ENCODE results near the gene EIF4G3. TPM values are rescaled to one million over a fixed set of nuclear protein-coding genes. Genes with fewer than 3 reads are reported as not detected.

Gene EIF4G3
- total RNA-seq, 2 donors from 2014 or later: 70.3 to 70.5 TPM

GRCh38 chr1:20949871-20950590 is 226.7 kb downstream of the EIF4G3 start:
- H3K4me1 ChIP-seq: no peaks in the 10 kb centered on the region
- H3K4me3 ChIP-seq: no peak overlapping the region
- no peak overlapping the region for H3K9ac ChIP-seq (ENCODE audit: low read depth in 2 of 2, low read length in 2 of 2)
- H3K27me3 ChIP-seq: no peaks in the 10 kb centered on the region
- no peak for TF ChIP-seq CTCF (IDR thresholded peaks at IDR 0.05)
- H3K9me3 ChIP-seq: no peaks in the 10 kb centered on the region
- intact Hi-C loops (cut with DNase I): no loop called here
- H3K36me3 ChIP-seq: no peaks in the 10 kb centered on the region
- no peak for DNase-seq
- no peak overlapping the region for H3K27ac ChIP-seq

GRCh38 chr1:20948101-20948500 is 228.6 kb downstream of the EIF4G3 start:
- no peak for DNase-seq
- no peaks in the 10 kb centered on the region for H3K27me3 ChIP-seq

GRCh38 chr1:20947409-20947808 is 229.3 kb downstream of the EIF4G3 start:
- no peak for TF ChIP-seq CTCF (IDR thresholded peaks at IDR 0.05)
- H3K9me3 ChIP-seq: no peaks in the 10 kb centered on the region
- H3K36me3 ChIP-seq: no peaks in the 10 kb centered on the region
- H3K27ac ChIP-seq: no peak overlapping the region
- H3K9ac ChIP-seq (ENCODE audit: low read depth in 2 of 2, low read length in 2 of 2): no peak overlapping the region
- intact Hi-C loops (cut with DNase I): no loop called here
- no peak overlapping the region for H3K4me3 ChIP-seq
- H3K4me1 ChIP-seq: no peaks in the 10 kb centered on the region
- DNase-seq: no peak
- H3K27me3 ChIP-seq: no peaks in the 10 kb centered on the region

More at GRCh38 chr1:20948101-20948500, 228.6 kb downstream of the EIF4G3 start:
- Histone ChIP-seq H3K4me1 (no peaks in the 10 kb centered on the region), H3K9ac (ENCODE audit: low read depth in 2 of 2, low read length in 2 of 2) (no peak overlapping the region), H3K9me3 (no peaks in the 10 kb centered on the region), H3K36me3 (no peaks in the 10 kb centered on the region), H3K27ac (no peak overlapping the region), H3K4me3 (no peak overlapping the region)
- intact Hi-C loops (cut with DNase I): no loop called here
- TF ChIP-seq CTCF (IDR thresholded peaks at IDR 0.05): no peak

GRCh38 chr1:20936621-20937020 is 240.1 kb downstream of the EIF4G3 start:
- no peaks in the 10 kb centered on the region for H3K4me1 ChIP-seq
- H3K27me3 ChIP-seq: no peaks in the 10 kb centered on the region
- intact Hi-C loops (cut with DNase I): no loop called here
- no peak for TF ChIP-seq CTCF (IDR thresholded peaks at IDR 0.05)
- H3K27ac ChIP-seq: no peak overlapping the region
- H3K9me3 ChIP-seq: no peaks in the 10 kb centered on the region
- DNase-seq: no peak
- H3K9ac ChIP-seq (ENCODE audit: low read depth in 2 of 2, low read length in 2 of 2): no peak overlapping the region
- H3K4me3 ChIP-seq: no peak overlapping the region
- H3K36me3 ChIP-seq: no peaks in the 10 kb centered on the region

- Histone ChIP-seq H3K4me1 (no peaks in the 10 kb centered on the region), H3K27ac (no peak overlapping the region), H3K4me3 (no peak overlapping the region), H3K36me3 (no peaks in the 10 kb centered on the region), H3K9me3 (no peaks in the 10 kb centered on the region), H3K27me3 (no peaks in the 10 kb centered on the region), H3K9ac (ENCODE audit: low read depth in 2 of 2, low read length in 2 of 2) (no peak overlapping the region)
- intact Hi-C loops (cut with DNase I): no loop called here
- no peak for TF ChIP-seq CTCF (IDR thresholded peaks at IDR 0.05)
- no peak for DNase-seq
Observed at GRCh38 chr1:20936216-20936615, 240.5 kb downstream of the EIF4G3 start.
